Mesenchymal stem cell (in vitro differentiated cells and primary cell): ENCODE measurements around the gene TXNDC11.
A peak's percentile ranks its signal among the peaks of the same experiment; 100 is the strongest.

Experiments used
- DNase-seq: peaks from one replicate; pipeline ENCODE4 v3.0.0-alpha.2; 2013
- H2AFZ ChIP-seq: one replicate; pipeline ENCODE4 v1.6.1; 2013; ENCODE audit warnings: low read depth, mild to moderate bottlenecking, control low read depth, inconsistent platforms, low read length, moderate library complexity
- H2AK5ac ChIP-seq: 2 replicates; pipeline ENCODE4 v1.6.1; 2013; ENCODE audit warnings: low read length, moderate library complexity, mild to moderate bottlenecking, inconsistent platforms; ENCODE audit not compliant: severe bottlenecking
- H2BK120ac ChIP-seq: one replicate; pipeline ENCODE4 v1.6.1; 2013; ENCODE audit warnings: low read depth, mild to moderate bottlenecking, inconsistent platforms, low read length, moderate library complexity
- H2BK12ac ChIP-seq, 2 experiments: one replicate each; pipeline ENCODE4 v1.6.1; 2013; ENCODE audit warnings: inconsistent platforms in 2 of 2, low read length in 2 of 2, mild to moderate bottlenecking in 2 of 2, moderate library complexity in 2 of 2, control low read depth in 1 of 2
- H2BK15ac ChIP-seq: one replicate; pipeline ENCODE4 v1.6.1; 2013; ENCODE audit warnings: mild to moderate bottlenecking, low read depth, inconsistent platforms; ENCODE audit not compliant: poor library complexity, severe bottlenecking
- H2BK5ac ChIP-seq: 2 replicates; pipeline ENCODE4 v1.6.1; 2013; ENCODE audit warnings: low read depth, mild to moderate bottlenecking, low read length, control low read depth, inconsistent platforms; ENCODE audit not compliant: poor library complexity, severe bottlenecking
- H3K14ac ChIP-seq, 2 experiments: one replicate each; pipeline ENCODE4 v1.6.1; 2013; ENCODE audit warnings: inconsistent platforms in 2 of 2, low read length in 2 of 2, control low read depth in 1 of 2, mild to moderate bottlenecking in 1 of 2, moderate library complexity in 1 of 2
- H3K18ac ChIP-seq, 2 experiments: one replicate each; pipeline ENCODE4 v1.6.1; 2013; ENCODE audit warnings: inconsistent platforms in 2 of 2, low read length in 2 of 2, control low read depth in 1 of 2, low read depth in 1 of 2, mild to moderate bottlenecking in 1 of 2
- H3K23ac ChIP-seq, 2 experiments: one replicate each; pipeline ENCODE4 v1.6.1; 2013; ENCODE audit warnings: inconsistent platforms in 2 of 2, low read length in 2 of 2, mild to moderate bottlenecking in 2 of 2, moderate library complexity in 2 of 2, control low read depth in 1 of 2
- H3K27ac ChIP-seq: 2 replicates; pipeline ENCODE4 v1.5.1; 2013; ENCODE audit warnings: mild to moderate bottlenecking, moderate library complexity, low read length, control low read depth, inconsistent platforms; ENCODE audit not compliant: poor library complexity, severe bottlenecking
- H3K27me3 ChIP-seq, 2 experiments: 2 replicates each; pipeline versions ENCODE4 v1.6.1 to v1.7.0; 2013; ENCODE audit warnings: low read length in 2 of 2, mild to moderate bottlenecking in 2 of 2, moderate library complexity in 2 of 2, control low read depth in 1 of 2, inconsistent platforms in 1 of 2; ENCODE audit not compliant: control insufficient read depth in 1 of 2, insufficient read depth in 1 of 2
- H3K36me3 ChIP-seq, 2 experiments: 2 replicates each; pipeline versions ENCODE4 v1.6.1 to v1.7.0; 2013; ENCODE audit warnings: low read length in 2 of 2, control low read depth in 1 of 2, inconsistent platforms in 1 of 2, low read depth in 1 of 2, mild to moderate bottlenecking in 1 of 2; ENCODE audit not compliant: insufficient read depth in 2 of 2, control insufficient read depth in 1 of 2
- H3K4ac ChIP-seq, 2 experiments: one replicate each; pipeline ENCODE4 v1.6.1; 2013; ENCODE audit warnings: inconsistent platforms in 2 of 2, low read length in 2 of 2, mild to moderate bottlenecking in 2 of 2, moderate library complexity in 2 of 2, control low read depth in 1 of 2, low read depth in 1 of 2
- H3K4me1 ChIP-seq: 2 replicates; pipeline ENCODE4 v1.6.1; 2013; ENCODE audit warnings: low read depth, low read length, control low read depth; ENCODE audit not compliant: control insufficient read depth, insufficient read depth
- H3K4me2 ChIP-seq: 2 replicates; pipeline ENCODE4 v1.6.1; 2013; ENCODE audit warnings: low read length, mild to moderate bottlenecking, inconsistent platforms; ENCODE audit not compliant: poor library complexity, severe bottlenecking
- H3K4me3 ChIP-seq, 2 experiments: 2 replicates each; pipeline versions ENCODE4 v1.5.1 to v1.7.0; 2013; ENCODE audit warnings: low read length in 2 of 2, mild to moderate bottlenecking in 2 of 2, control low read depth in 1 of 2, low read depth in 1 of 2; ENCODE audit not compliant: insufficient read depth in 1 of 2
- H3K79me1 ChIP-seq: replicated peaks from 2 replicates; pipeline ENCODE4 v1.6.1; 2013; ENCODE audit warnings: mild to moderate bottlenecking, control low read depth, low read length, inconsistent platforms; ENCODE audit not compliant: poor library complexity, severe bottlenecking
- H3K9ac ChIP-seq: 2 replicates; pipeline ENCODE4 v1.7.0; 2013; ENCODE audit warnings: mild to moderate bottlenecking, low read length, moderate library complexity
- H3K9me3 ChIP-seq: 2 replicates; pipeline ENCODE4 v1.7.0; 2013; ENCODE audit warnings: mild to moderate bottlenecking, low read length; ENCODE audit not compliant: control insufficient read depth
- H4K8ac ChIP-seq: one replicate; pipeline ENCODE4 v1.6.1; 2013; ENCODE audit warnings: inconsistent platforms, mild to moderate bottlenecking, low read length, moderate library complexity
- H4K91ac ChIP-seq: one replicate; pipeline ENCODE4 v1.6.1; 2013; ENCODE audit warnings: mild to moderate bottlenecking, low read length, inconsistent platforms
- WGBS: methylation state at CpG from one replicate; pipeline ENCODE4 v1.1.7; 2013; ENCODE audit warnings: mixed read lengths; 5-methylcytosine and 5-hydroxymethylcytosine counted together

TXNDC11 gene

DNA sequence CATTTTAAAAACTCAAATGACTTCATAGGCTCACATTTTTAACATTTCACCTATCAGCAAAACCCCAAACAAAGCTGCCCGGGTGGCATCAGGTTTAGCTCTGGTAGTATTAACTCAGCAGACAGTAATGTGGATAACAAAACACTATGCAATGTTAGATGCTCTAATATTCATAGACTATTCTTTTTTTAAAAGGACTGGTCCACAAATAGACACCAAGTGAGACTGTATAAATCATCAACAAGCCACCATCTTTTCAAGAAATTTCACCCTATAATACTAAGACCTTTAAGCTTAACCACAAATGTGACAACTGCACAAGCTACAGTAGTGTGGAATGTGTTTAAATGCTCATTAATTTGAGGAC lies 54.2 kb downstream of the TXNDC11 start:
- Histone ChIP-seq H3K4me2 (no peak overlapping the region), H3K36me3 (peaks cover 36 to 76% of the 10 kb centered on the region in 2 experiments), H4K91ac (no peak overlapping the region), H2BK5ac (no peak overlapping the region), H3K79me1 (peaks cover 26% of the 10 kb centered on the region), H3K4ac (no peak overlapping the region), H2BK15ac (no peak overlapping the region), H2BK120ac (no peak overlapping the region), H2AFZ (no peak overlapping the region), H3K27ac (no peak overlapping the region), H3K27me3 (no peaks in the 10 kb centered on the region), H3K23ac (no peak overlapping the region), H3K4me1 (no peaks in the 10 kb centered on the region), H3K4me3 (no peak overlapping the region), H3K14ac (no peak overlapping the region), H3K9ac (no peak overlapping the region), H3K9me3 (no peaks in the 10 kb centered on the region), H4K8ac (no peak overlapping the region), H2AK5ac (no peak overlapping the region), H2BK12ac (no peak overlapping the region), H3K18ac (no peak overlapping the region)
- no CpG with 5 or more reads among the region's 1 CpG for WGBS
- no peak for DNase-seq

- WGBS: 98% methylated on average over 12 of the region's 13 CpGs
- Histone ChIP-seq H2BK5ac (no peak overlapping the region), H2AFZ (no peak overlapping the region), H3K14ac (peak overlapping the region in 1 of 2 experiments; percentile 14), H3K4me2 (no peak overlapping the region), H2BK120ac (no peak overlapping the region), H2BK12ac (no peak overlapping the region), H2BK15ac (no peak overlapping the region), H4K8ac (no peak overlapping the region), H3K18ac (no peak overlapping the region), H4K91ac (no peak overlapping the region), H3K9me3 (no peaks in the 10 kb centered on the region), H3K4me1 (peaks cover 4% of the 10 kb centered on the region), H3K27me3 (no peaks in the 10 kb centered on the region), H3K23ac (no peak overlapping the region), H3K79me1 (peaks cover 24% of the 10 kb centered on the region), H3K27ac (no peak overlapping the region), H3K36me3 (peaks cover 39 to 78% of the 10 kb centered on the region in 2 experiments), H3K9ac (no peak overlapping the region), H2AK5ac (no peak overlapping the region), H3K4me3 (no peak overlapping the region), H3K4ac (no peak overlapping the region)
- no peak for DNase-seq
Measured at GRCh38 chr16:11687601-11688519, 54.8 kb downstream of the TXNDC11 start.

- H2BK5ac ChIP-seq: no peak overlapping the region
- no peak overlapping the region for H3K4ac ChIP-seq
- H3K27ac ChIP-seq: no peak overlapping the region
- H3K9me3 ChIP-seq: no peaks in the 10 kb centered on the region
- no peak overlapping the region for H3K4me2 ChIP-seq
- H4K91ac ChIP-seq: no peak overlapping the region
- no peak overlapping the region for H3K23ac ChIP-seq
- peaks cover 8% of the 10 kb centered on the region for H3K4me1 ChIP-seq
- H3K36me3 ChIP-seq: peaks cover 35 to 76% of the 10 kb centered on the region in 2 experiments
- no peak for DNase-seq
- no peak overlapping the region for H4K8ac ChIP-seq
- H2AFZ ChIP-seq: no peak overlapping the region
- no peak overlapping the region for H3K9ac ChIP-seq
- no peak overlapping the region for H2BK12ac ChIP-seq
- H2BK120ac ChIP-seq: no peak overlapping the region
- no peak overlapping the region for H3K14ac ChIP-seq
- H3K27me3 ChIP-seq: no peaks in the 10 kb centered on the region
- no peak overlapping the region for H3K4me3 ChIP-seq
- peaks cover 19% of the 10 kb centered on the region for H3K79me1 ChIP-seq
- H3K18ac ChIP-seq: no peak overlapping the region
- 96% methylated on average over 5 of the region's 6 CpGs for WGBS
- H2AK5ac ChIP-seq: no peak overlapping the region
- no peak overlapping the region for H2BK15ac ChIP-seq
Measured at GRCh38 chr16:11686713-11687380, 55.8 kb downstream of the TXNDC11 start.

DNA sequence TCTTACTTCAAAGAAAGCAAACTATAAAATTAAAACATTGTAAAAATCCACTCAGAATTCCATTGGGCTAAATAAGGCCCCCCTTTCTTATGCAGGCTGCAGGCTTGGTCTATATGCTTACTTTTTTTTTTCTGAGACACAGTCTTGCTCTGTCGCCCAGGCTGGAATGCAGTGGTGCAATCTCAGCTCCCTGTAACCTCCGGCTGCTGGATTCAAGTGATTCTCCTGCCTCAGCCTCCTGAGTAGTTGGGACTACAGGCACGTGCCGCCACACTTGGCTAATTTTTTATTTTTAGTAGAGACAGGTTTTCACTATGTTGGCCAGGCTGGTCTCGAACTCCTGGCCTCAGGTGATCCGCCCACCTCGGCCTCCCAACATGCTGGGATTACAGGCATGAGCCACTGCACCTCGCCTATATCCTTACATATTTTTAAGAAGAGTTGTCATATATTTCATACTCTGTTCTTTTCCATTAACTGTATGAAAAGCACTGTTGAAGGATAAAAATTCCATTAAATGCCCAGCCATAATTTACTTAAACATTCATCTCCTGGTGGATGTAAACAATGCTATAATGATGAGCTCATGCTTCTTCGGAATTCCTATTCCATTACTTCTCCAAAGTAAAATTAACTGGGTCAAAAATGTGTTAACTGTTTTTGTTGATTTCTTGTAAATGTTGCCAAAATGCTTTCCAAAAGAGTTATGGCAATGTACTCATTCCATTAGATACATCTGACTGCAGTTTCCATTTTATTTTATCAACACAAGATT lies 56.6 kb downstream of the TXNDC11 start:
- Histone ChIP-seq H2AK5ac (no peak overlapping the region), H3K4me2 (no peak overlapping the region), H3K4me3 (no peak overlapping the region), H3K79me1 (peaks cover 21% of the 10 kb centered on the region), H3K27me3 (no peaks in the 10 kb centered on the region), H4K8ac (no peak overlapping the region), H3K36me3 (peaks cover 34 to 72% of the 10 kb centered on the region in 2 experiments), H2BK120ac (no peak overlapping the region), H2BK12ac (no peak overlapping the region), H2BK15ac (no peak overlapping the region), H3K9ac (no peak overlapping the region), H2AFZ (no peak overlapping the region), H3K9me3 (no peaks in the 10 kb centered on the region), H3K4me1 (peaks cover 12% of the 10 kb centered on the region), H2BK5ac (no peak overlapping the region), H3K14ac (no peak overlapping the region), H3K23ac (no peak overlapping the region), H3K18ac (no peak overlapping the region), H3K27ac (no peak overlapping the region), H3K4ac (no peak overlapping the region), H4K91ac (no peak overlapping the region)
- WGBS: 69% methylated on average over 4 of the region's 9 CpGs
- DNase-seq: peak; percentile 61
